Measurements from ENCODE around the gene COX6B1. TPM values are rescaled to one million over a fixed set of nuclear protein-coding genes. Genes with fewer than 3 reads are reported as not detected.
"Not testable (repeated sequence)": the region's sequence is repeated elsewhere in the genome, so short reads cannot be mapped to it uniquely, and the experiment has no call there.

The COX6B1 gene
- total RNA-seq, 1 donor from 2014 or later, result 493 TPM

- no peak for DNase-seq
These were observed 11.5 kb upstream of the COX6B1 start for GRCh38 chr19:35636651-35637050.

DNA sequence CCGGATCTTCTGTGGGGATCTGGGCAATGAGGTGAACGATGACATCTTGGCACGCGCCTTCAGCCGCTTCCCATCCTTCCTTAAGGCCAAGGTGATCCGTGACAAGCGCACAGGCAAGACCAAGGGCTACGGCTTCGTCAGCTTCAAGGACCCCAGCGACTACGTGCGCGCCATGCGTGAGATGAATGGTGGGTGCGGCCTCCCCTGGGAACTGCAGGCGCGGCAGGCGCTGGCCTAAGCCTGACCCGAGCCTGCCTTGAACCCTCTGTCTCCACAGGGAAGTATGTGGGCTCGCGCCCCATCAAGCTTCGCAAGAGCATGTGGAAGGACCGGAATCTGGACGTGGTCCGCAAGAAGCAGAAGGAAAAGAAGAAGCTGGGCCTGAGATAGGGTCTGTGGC, 11.0 kb upstream of the COX6B1 start:
- no peak for DNase-seq

GRCh38 chr19:35639321-35639639, 8.8 kb upstream of the COX6B1 start:
- DNase-seq, result no peak

- DNase-seq, result no peak
These were observed 8.3 kb upstream of the COX6B1 start for GRCh38 chr19:35639863-35640262.

GRCh38 chr19:35641515-35642151, 6.5 kb upstream of the COX6B1 start, which contains the start of gene ETV2:
TSS of gene ETV2 (plus strand) at chr19:35641745. CDS start at chr19:35642461, 716 bp downstream.
- DNase-seq, result peak; percentile 64

GRCh38 chr19:35642312-35642711, 5.8 kb upstream of the COX6B1 start:
- DNase-seq, result no peak

GRCh38 chr19:35642798-35643254, 5.3 kb upstream of the COX6B1 start:
- DNase-seq, result no peak

- DNase-seq, result peak; percentile 79
These were observed 4.6 kb upstream of the COX6B1 start for GRCh38 chr19:35643255-35644205.

DNA sequence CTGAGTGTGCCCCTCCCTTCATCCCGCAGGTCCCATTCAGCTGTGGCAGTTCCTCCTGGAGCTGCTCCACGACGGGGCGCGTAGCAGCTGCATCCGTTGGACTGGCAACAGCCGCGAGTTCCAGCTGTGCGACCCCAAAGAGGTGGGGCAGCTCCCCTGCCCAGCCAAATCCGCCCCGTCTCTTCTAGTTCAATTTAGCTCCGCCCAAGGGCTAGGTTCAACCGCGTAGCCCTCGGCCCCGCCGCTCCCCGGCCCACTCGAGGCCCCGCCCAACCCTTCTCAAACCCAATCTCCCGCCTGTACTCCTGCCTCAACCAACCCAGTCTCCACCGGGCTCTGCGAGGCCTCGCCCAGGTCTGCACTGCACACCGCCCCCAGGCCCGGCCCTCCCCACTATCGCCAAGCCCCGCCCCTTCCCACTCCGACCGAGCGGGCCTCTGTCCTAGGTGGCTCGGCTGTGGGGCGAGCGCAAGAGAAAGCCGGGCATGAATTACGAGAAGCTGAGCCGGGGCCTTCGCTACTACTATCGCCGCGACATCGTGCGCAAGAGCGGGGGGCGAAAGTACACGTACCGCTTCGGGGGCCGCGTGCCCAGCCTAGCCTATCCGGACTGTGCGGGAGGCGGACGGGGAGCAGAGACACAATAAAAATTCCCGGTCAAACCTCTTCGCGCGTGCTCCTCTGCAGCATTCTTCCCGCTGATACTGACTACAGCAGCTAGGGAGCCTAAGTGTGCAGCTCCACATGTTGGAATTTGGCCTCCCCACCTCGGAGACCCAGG, 3.7 kb upstream of the COX6B1 start:
- DNase-seq, result peak; percentile 93

GRCh38 chr19:35644987-35645679, 3.0 kb upstream of the COX6B1 start:
- DNase-seq, result peak; percentile 51

- DNase-seq, result no peak
These were observed 2.2 kb upstream of the COX6B1 start for GRCh38 chr19:35645680-35646511.

DNA sequence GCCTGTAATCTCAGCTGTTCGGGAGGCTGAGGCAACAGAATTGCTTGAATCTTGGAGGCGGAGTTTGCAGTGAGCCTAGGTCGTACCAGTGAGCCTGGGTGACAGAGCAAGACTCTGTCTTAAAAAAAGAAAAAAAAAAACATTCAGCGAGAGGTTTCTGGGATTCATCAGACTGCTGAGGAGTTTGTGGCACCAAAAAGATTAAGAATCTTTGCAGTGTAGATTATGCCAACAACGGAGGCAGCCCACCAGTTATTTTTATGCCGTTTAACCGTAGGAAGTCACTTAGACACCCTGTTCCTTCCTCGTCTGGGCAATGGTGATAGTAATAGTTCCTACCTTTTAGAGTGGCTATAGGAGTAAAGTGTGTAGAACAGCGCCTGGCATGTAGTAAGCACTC, 2.5 kb downstream of the COX6B1 start:
- DNase-seq, result no peak

DNA sequence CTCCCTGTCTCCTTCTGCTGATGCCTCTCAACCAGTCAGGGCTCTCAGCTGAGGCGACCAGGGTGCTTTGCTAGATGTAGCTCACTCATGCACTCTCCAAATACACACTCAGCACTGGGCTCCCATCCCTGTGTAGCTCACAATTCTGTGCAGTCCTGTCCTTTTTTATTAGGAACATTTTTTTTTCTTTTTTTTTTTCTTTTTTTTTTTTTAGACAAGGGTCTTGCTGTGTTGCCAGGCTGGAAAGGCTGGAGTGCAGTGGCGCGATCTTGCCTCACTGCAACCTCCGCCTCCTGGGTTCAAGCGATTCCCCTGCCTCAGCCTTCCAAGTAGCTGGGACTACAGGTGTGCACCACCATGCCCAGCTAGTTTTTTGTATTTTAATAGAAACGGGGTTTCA, 6.7 kb downstream of the COX6B1 start:
- not testable (repeated sequence) for DNase-seq

DNA sequence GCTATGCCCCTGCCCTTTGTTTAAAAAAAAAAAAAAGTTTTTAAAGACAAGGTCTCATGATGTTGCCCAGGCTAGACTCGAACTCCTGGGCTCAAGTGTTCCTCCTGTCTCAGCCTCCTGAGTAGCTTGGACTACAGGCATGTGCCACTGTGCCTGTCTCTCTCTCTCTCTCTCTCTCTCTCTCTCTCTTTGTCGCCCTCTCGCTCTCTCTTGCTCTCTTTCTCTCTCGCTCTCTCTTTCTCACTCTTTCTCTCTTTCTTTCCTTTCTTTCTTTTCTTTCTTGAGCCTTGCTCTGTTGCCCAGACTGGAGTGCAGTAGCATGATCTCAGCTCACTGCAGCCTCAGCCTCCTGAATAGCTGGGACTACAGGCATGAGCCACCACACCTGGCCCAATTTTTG, 7.5 kb downstream of the COX6B1 start:
- DNase-seq, result no peak

DNA sequence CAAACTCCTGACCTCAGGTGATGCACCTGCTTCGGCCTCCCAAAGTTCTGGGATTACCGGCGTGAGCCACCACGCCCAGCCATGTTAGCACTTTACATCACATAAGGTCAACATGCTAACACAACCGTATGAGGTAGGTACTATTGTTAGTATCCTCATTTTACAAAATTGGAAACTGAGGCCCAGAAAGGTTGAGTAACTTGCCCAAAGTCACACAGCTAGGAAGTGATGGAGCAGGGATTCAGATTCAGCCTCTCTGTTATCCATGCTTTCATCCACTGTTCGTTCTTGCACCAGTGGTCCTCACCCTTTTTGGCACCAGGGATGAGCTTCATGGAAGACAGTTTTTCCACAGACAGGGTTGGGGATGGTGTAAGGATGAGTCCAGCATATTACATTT, 8.6 kb downstream of the COX6B1 start:
- no peak for DNase-seq

DNA sequence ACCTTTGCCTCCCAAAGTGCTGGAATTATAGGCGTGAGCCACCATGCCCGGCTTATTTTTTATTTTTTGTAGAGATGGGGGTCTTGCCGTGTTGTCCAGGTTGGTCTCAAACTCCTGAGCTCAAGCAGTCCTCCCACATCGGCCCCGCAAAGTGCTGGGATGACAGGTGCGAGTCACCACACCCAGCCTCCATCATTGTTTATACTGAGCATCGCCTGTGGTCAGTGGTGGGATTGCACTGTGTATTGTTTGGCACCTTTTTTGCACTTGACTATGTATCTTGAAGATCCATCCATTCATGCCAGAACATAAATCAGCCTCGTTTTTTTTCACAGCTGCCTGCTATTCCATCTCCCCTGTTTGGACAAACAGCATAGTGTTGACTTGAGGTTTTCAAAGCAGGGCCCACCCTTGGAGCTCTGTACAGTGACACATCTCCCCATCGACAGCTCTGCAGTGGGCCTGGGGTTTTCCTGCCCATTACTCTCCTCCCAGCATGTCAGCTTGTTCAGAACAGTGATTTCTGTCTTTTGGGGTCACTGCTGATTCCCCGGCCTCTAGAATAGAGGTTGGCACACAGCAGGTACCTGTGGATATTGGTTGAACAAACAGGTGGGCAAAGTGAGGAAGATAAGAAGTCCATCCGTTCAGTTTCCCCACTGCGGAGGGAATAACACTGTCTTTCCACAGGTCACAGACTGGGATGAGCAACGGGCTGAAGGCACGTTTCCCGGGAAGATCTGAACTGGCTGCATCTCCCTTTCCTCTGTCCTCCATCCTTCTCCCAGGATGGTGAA, 10.0 kb downstream of the COX6B1 start:
- no peak for DNase-seq

- no peak for DNase-seq
These were observed 13.8 kb downstream of the COX6B1 start for GRCh38 chr19:35661995-35662340.

- DNase-seq, result no peak
These were observed 15.9 kb downstream of the COX6B1 start for GRCh38 chr19:35663981-35664380.

DNA sequence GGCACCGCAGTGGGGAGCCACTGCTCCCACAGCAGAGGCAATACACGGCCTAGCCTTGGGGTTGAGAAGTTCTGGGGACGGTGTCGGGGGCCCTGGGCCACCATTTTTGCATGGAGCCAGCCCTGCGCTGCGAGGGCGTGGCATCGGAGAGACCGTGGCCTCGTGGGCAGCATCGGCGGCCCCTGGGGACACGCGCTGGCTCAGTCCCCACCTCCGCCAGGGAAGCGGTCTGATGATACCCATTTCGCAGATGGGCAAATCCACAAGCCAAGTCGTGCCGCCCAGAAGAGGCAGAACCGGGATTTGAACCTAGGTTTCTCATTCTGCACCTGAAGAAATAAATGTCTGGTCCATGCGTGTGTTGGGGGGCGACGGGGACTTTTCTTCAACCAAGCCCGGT, 17.0 kb downstream of the COX6B1 start:
- DNase-seq, result no peak

DNA sequence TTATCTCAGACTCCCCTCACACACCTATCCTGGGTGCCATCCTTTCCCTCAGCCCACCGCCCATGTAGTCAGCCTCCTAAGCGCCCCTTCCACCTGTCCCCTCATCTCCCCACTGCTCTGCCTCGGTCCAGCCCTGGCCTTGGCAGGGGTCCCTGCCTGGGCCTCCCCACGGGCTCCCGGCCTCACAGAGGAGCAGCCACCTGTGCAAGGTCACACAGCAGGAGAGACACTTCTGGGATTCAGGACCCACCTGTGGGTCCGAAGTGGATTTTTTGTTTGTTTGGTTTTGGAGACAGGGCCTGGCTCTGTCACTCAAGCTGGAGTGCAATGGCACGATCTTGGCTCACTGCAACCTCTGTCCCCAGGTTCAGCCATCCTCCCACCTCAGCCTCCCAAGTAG, 17.5 kb downstream of the COX6B1 start:
- no peak for DNase-seq
